GM12875 (cell line): ENCODE data around the gene SSTR5.

Experiments used
- H3K4me3 ChIP-seq: one replicate; pipeline ENCODE4 v1.5.1; 2011; ENCODE audit warnings: low read depth, low read length, control low read depth
- TF ChIP-seq, protein P1 (sequence below): IDR thresholded peaks from 2 replicates; pipeline ENCODE4 v1.5.1; 2011; ENCODE audit warnings: low read depth, mild to moderate bottlenecking, control low read depth, inconsistent platforms, low read length, moderate library complexity, borderline replicate concordance; ENCODE audit not compliant: insufficient read depth

Gene SSTR5

DNA sequence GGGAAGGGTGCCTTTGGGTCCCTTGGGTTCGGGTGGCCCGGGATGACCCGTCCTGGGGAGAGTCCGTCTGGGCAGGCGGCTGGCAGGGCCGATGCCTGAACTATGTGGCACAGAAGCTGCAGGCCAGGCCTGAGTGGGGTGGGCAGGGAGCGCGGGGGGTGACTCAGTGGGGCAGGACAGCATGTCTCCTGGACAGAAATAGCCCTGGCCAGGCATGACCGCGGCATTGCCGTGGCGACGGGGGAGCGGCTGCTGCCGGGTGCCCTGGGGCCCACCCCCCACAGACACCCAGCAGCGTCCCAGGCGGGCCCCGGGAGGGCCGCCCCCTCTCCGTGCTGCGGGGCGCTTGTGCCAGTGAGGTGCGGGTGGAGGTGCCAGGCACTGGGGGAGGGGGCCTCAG is 25.3 kb downstream of the SSTR5 start:
- H3K4me3 ChIP-seq = no peak overlapping the region
- TF ChIP-seq, protein P1, sequence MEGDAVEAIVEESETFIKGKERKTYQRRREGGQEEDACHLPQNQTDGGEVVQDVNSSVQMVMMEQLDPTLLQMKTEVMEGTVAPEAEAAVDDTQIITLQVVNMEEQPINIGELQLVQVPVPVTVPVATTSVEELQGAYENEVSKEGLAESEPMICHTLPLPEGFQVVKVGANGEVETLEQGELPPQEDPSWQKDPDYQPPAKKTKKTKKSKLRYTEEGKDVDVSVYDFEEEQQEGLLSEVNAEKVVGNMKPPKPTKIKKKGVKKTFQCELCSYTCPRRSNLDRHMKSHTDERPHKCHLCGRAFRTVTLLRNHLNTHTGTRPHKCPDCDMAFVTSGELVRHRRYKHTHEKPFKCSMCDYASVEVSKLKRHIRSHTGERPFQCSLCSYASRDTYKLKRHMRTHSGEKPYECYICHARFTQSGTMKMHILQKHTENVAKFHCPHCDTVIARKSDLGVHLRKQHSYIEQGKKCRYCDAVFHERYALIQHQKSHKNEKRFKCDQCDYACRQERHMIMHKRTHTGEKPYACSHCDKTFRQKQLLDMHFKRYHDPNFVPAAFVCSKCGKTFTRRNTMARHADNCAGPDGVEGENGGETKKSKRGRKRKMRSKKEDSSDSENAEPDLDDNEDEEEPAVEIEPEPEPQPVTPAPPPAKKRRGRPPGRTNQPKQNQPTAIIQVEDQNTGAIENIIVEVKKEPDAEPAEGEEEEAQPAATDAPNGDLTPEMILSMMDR = no peak

DNA sequence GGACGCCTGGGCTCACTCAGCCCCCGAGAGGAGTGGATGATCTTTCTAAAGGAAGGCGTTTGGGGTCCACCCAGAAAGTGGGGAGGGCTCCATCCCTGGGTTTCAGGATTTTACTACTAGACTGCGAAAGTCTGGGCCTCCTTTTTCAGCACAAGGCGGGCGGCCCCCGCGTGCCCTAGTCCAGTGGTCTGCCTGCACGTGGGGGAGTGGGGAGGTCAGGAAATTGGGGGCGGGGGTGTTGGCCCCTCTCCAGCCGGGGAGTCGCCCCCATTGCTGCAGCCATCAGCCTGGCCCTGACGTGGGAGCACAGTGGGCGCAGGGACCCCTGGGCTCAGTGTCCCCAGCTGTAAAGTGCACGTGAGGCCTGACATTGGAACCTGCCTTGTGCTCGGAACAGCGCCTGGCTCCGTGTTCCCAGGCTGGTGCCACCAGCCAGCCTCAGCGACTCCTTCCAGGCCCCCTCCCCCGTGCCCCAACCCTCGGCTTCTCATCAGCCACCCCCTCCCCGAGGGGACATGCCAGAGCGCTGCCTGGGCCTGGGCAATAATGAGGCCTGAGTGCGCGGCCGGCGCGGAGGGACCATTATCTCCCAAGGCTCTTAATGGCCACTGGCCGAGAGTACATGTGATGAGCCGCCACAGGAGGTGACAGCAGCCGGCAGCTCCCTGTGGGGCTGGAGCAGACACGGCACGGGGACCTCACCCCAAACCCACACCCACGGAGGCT is 25.9 kb downstream of the SSTR5 start:
- no peak overlapping the region for H3K4me3 ChIP-seq
- TF ChIP-seq, protein P1 = no peak

DNA sequence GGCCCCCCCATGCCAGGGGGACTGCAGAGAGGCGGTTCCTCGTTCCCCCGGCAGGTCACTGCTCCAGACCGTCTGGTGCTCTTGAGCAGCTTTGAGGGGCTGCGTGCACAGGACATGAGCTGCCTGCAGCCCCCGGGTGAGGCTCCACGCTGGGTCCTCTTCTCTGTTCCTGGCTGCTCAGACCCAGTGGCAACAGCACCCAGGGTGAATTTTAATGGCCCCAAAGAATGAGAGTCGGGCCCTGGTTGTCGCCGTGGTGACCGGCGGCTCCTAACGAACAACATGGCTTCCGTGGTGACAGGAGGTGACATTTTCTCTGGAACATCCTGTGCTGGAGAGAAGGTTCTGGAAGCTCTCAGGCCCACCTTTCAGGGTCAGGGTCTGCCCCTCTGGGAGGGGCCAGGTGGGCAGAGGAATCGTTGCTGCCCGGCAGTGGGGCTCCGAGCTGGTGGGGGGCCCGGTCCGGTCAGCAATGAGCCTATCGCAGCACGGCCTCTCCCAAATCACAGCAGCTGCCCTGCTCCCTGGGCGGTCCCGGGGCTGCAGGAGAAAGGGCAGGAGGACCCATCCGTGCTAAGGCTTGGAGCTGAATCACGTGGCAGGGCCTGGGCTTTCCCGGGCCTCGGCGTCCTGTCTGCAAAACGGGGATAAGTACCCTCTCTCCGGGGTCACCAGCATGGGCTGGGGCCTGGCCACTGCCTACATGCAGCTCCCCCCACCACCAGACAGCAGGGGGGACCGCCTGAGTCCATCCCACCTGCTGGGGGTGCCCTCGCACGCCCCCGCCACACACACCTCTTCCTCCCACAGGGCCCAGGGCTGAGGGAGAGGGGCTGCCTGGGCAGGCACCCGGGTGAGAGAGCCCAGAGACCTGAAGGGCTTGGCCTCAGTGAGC is 26.9 kb downstream of the SSTR5 start:
- no peak overlapping the region for H3K4me3 ChIP-seq
- TF ChIP-seq, protein P1 = no peak

DNA sequence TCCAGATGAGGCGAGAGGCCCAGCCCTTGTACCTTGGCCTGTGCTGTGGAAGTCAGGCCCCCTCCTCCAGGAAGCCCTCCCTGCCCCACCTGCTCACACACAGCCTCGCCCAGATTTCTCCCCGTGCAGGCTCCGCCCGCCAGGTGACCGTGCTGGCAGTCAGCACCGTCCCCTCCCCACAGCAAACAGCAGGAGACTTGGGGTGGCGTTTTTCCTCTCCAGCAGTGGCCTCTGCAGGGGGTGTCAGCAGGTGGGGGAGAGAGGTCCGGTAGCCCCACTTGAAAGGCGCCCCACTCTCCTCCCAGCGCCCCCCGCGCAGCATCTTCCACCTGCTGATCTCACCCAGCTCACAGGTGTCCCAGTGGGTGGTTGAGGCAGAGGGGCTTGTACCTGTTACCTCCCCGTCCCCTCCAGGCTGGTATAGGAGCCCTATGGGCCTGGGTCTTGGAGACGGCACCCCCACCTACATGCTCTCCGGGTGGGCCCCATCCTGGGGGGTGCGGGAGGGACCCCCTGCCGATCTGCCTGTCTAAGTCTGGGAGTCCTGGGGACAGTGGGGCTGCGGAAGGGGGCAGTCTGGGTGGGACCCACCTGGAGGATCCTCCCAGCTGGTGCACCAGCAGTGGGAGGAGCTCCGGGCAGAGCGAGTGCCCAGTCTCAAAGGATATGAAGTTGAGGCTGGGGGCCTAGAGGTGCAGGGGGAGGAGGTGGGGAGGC is 27.7 kb downstream of the SSTR5 start:
- TF ChIP-seq, protein P1 = no peak

DNA sequence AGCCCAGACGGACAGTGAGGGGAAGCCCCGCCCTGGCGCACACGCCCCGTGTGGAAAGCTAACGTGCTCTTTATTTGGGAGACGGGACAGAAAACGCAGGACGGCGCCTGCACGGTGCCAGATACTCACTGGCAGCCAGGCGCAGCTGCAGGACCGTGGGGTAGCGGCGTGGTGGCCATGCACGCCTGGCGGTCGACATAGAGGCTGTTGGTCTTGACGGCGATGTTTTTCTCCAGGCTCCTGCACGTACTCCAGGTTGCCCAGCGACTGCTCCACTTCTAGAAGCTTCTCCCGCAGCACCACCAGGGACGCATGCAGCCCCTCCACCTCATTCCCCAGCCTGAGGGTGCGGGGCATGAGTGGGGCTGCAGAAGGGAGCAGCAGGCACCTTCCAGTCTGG is 28.6 kb downstream of the SSTR5 start:
- H3K4me3 ChIP-seq = no peak overlapping the region
- TF ChIP-seq, protein P1 = no peak

More for the DNA sequence above, 27.7 kb downstream of the SSTR5 start:
- H3K4me3 ChIP-seq = no peak overlapping the region

DNA sequence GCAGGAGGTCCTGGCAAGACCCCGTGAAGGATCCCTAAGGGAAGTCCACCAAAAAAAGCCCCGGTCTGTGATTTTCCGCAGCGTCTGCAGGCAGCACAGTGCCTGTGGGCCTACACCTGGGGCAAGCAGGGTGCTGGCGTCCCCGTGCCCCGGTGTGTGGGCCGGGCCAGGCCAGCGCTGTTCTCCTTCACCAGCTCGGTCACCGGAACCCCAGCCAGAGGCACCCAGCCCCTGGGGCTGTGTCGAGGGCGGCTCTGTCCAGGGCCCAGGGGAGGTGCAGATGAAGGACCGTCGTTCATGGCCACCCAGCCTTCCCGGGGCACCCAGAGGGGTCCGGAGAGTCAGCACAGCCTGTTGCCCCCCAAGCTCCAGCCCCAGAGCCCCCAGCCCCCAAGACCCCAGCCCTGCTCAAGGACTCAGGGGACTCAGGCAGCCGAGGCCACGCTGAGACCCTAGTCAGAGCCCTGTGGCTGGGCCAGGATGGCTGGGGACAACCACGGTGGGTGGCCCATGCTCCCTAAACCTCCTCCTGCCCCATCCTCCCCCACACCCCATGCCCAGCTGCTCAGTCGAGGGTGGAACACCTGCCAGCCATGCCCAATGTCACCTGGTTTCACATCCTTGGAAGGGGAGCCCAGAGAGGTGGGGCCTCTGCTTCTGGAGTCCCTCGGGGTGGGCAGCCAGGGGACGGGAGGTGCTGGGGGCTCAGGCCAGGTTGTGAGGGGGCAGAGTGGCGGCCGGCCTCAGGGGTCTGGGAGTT is 29.2 kb downstream of the SSTR5 start:
- TF ChIP-seq, protein P1 = no peak

More for the DNA sequence above, 29.2 kb downstream of the SSTR5 start:
- no peak overlapping the region for H3K4me3 ChIP-seq
